GM12878 (cell line): ENCODE results near the gene TLL2. TPM values are rescaled to one million over a fixed set of nuclear protein-coding genes. Genes with fewer than 3 reads are reported as not detected.

Experiments used
- ATAC-seq: fragments of 200-7000 bp; cut with Tn5 transposase; 3 replicates; pipeline ENCODE4 v1.9.1; 2020; ENCODE audit warnings: mild to moderate bottlenecking, moderate library complexity
- BruUV-seq: library from RNA; stranded (reverse); fragments of 400-500 nt; replicated peaks from 2 replicates; lab custom pipeline; 2021; lab: Mats Ljungman, UMichigan
- CTCF ChIA-PET: fragments of 300-600 bp; sonication (Branson Sonifier 250); formaldehyde crosslinking; extraction: SDS; loops from one replicate; lab custom pipeline; 2021; ENCODE audit warnings: inconsistent platforms; lab: Yijun Ruan, JAX
- POLR2A ChIA-PET: fragments of 350-600 bp; formaldehyde crosslinking; extraction: SDS; loops from one replicate; lab custom pipeline; 2021; ENCODE audit warnings: inconsistent platforms; lab: Charles Lee
- RAD21 ChIA-PET: fragments of 300-600 bp; sonication (Branson Sonifier 250); formaldehyde crosslinking; loops from one replicate; lab custom pipeline; 2023; ENCODE audit warnings: antibody characterized with exemption; ENCODE audit not compliant: unreplicated experiment; lab: Charles Lee
- SMC1A ChIA-PET: fragments of 300-600 bp; sonication (Branson Sonifier 250); formaldehyde crosslinking; loops from one replicate; lab custom pipeline; 2023; ENCODE audit not compliant: unreplicated experiment, uncharacterized antibody; lab: Charles Lee
- DNase-seq: peaks from one replicate; pipeline ENCODE4 v3.0.0-alpha.2; 2011; ENCODE audit warnings: low read depth, low spot score
- FAIRE-seq: peaks from 3 replicates; lab custom pipeline; 2011; peaks lifted over from hg19 to GRCh38; lab: Jason Lieb, UNC
- H2AFZ ChIP-seq: 2 replicates; pipeline ENCODE4 v1.6.0; 2011; ENCODE audit warnings: low read depth, low read length, control low read depth; ENCODE audit not compliant: control insufficient read depth
- H3K27ac ChIP-seq: 2 replicates; pipeline ENCODE4 v1.5.1; 2011; ENCODE audit warnings: control low read depth; ENCODE audit not compliant: control insufficient read depth, insufficient read depth
- H3K27me3 ChIP-seq, 2 experiments: replicated peaks in 1 of 2; 2 replicates each; pipeline versions ENCODE4 v1.6.0 to v1.6.1; 2011; ENCODE audit warnings: low read length in 1 of 2; ENCODE audit not compliant: control insufficient read depth in 2 of 2, insufficient read depth in 2 of 2
- H3K36me3 ChIP-seq, 2 experiments: 2 replicates each; pipeline ENCODE4 v1.5.1; 2011; ENCODE audit warnings: low read length in 1 of 2; ENCODE audit not compliant: control insufficient read depth in 2 of 2, insufficient read depth in 2 of 2
- H3K4me1 ChIP-seq: 2 replicates; pipeline ENCODE4 v1.6.1; 2011; ENCODE audit warnings: mild to moderate bottlenecking, low read length, moderate library complexity, mixed read lengths; ENCODE audit not compliant: control insufficient read depth, insufficient read depth
- H3K4me2 ChIP-seq: 2 replicates; pipeline ENCODE4 v1.6.0; 2011; ENCODE audit warnings: control low read depth; ENCODE audit not compliant: control insufficient read depth, insufficient read depth
- H3K4me3 ChIP-seq: fragments of 200-600 bp; sonication (generic); 2 replicates; pipeline ENCODE4 v1.5.1; 2016
- H3K79me2 ChIP-seq: 2 replicates; pipeline ENCODE4 v1.6.0; 2011; ENCODE audit warnings: low read length; ENCODE audit not compliant: control insufficient read depth, insufficient read depth
- H3K9ac ChIP-seq: 2 replicates; pipeline ENCODE4 v1.8.0; 2011; ENCODE audit warnings: low read length, control low read depth, mixed read lengths; ENCODE audit not compliant: control insufficient read depth, insufficient read depth
- H3K9me3 ChIP-seq: replicated peaks from 3 replicates; pipeline ENCODE4 v1.5.1; 2011; ENCODE audit warnings: mild to moderate bottlenecking, low read length; ENCODE audit not compliant: control insufficient read depth, insufficient read depth
- H4K20me1 ChIP-seq: 2 replicates; pipeline ENCODE4 v1.6.0; 2011; ENCODE audit not compliant: control insufficient read depth, insufficient read depth
- BHLHE40 ChIP-seq, 2 experiments: fragments of 450-650 bp in 1 of 2; IDR thresholded peaks; 2 replicates each; pipeline ENCODE4 v1.6.1; 2011 to 2017; ENCODE audit warnings: low read depth in 2 of 2, borderline replicate concordance in 1 of 2, improper control_type of control experiment in 1 of 2, low read length in 1 of 2, mild to moderate bottlenecking in 1 of 2
- BMI1 ChIP-seq: fragments of 450-650 bp; IDR thresholded peaks from 2 replicates; pipeline ENCODE4 v1.6.1; 2016; ENCODE audit warnings: mild to moderate bottlenecking, moderate library complexity, borderline replicate concordance
- CREM ChIP-seq: IDR thresholded peaks from 2 replicates; pipeline ENCODE4 v1.6.1; 2014; ENCODE audit warnings: antibody characterized with exemption, low read depth
- CUX1 ChIP-seq: IDR thresholded peaks from 2 replicates; pipeline ENCODE4 v1.6.1; 2012; ENCODE audit warnings: improper control_type of control experiment, low read depth, low read length; ENCODE audit not compliant: insufficient replicate concordance
- GATAD2B ChIP-seq: fragments of 450-650 bp; conservative IDR thresholded peaks from 2 replicates; pipeline ENCODE4 v1.6.1; 2017; ENCODE audit warnings: low read depth, mild to moderate bottlenecking, moderate library complexity
- HDGF ChIP-seq: fragments of 450-650 bp; IDR thresholded peaks from 2 replicates; pipeline ENCODE4 v1.6.1; 2016; ENCODE audit warnings: antibody characterized with exemption
- IKZF1 ChIP-seq: fragments of 450-650 bp; conservative IDR thresholded peaks from 2 replicates; pipeline ENCODE4 v1.6.1; 2017; ENCODE audit warnings: antibody characterized with exemption, mild to moderate bottlenecking
- KLF5 ChIP-seq: fragments of 450-650 bp; IDR thresholded peaks from 2 replicates; pipeline ENCODE4 v1.6.1; 2014; ENCODE audit warnings: mild to moderate bottlenecking; ENCODE audit not compliant: partially characterized antibody
- NBN ChIP-seq: fragments of 450-650 bp; IDR thresholded peaks from 2 replicates; pipeline ENCODE4 v1.6.1; 2016
- NFYA ChIP-seq: IDR thresholded peaks from 2 replicates; pipeline ENCODE4 v1.6.1; 2011; ENCODE audit warnings: low read depth, mild to moderate bottlenecking, low read length, improper control_type of control experiment, borderline replicate concordance
- NR2C1 ChIP-seq: fragments of 450-650 bp; IDR thresholded peaks from 2 replicates; pipeline ENCODE4 v1.6.1; 2017; ENCODE audit warnings: antibody characterized with exemption, mild to moderate bottlenecking, moderate library complexity
- PML ChIP-seq: IDR thresholded peaks from 2 replicates; pipeline ENCODE4 v1.6.1; 2012; ENCODE audit warnings: low read length, inconsistent platforms
- RBBP5 ChIP-seq: fragments of 200-600 bp; sonication (generic); conservative IDR thresholded peaks from 2 replicates; pipeline ENCODE4 v1.6.1; 2016
- TAF1 ChIP-seq: IDR thresholded peaks from 2 replicates; pipeline ENCODE4 v1.6.1; 2011; ENCODE audit warnings: mild to moderate bottlenecking, low read depth, low read length, borderline replicate concordance
- ZNF592 ChIP-seq: fragments of 450-650 bp; IDR thresholded peaks from 2 replicates; pipeline ENCODE4 v1.6.1; 2017; ENCODE audit warnings: mild to moderate bottlenecking, moderate library complexity
- in situ Hi-C: fragments of 300-500 bp; cut with MboI; formaldehyde crosslinking; loops from 9 replicates; pipeline ENCODE4 v1.14.3; 2018; ENCODE audit warnings: mixed read lengths
- intact Hi-C: fragments of 100-400 bp; cut with micrococcal nuclease; formaldehyde crosslinking; loops from one replicate; pipeline ENCODE4 v1.14.2; 2022; ENCODE audit not compliant: unreplicated experiment
- polyA plus RNA-seq, 11 experiments: library from polyadenylated mRNA; depleted of rRNA in 4 of 11; unstranded in 6 of 11; stranded (reverse) in 5 of 11; fragments of >200 nt; fragmentation: Nextera tagmentation in 4 of 11; fragmentation: Illumina TruSeq in 1 of 11; extraction: Ambion mirVana in 4 of 11; extraction: Trizol in 1 of 11; gene quantifications; 1 replicate in 1 of 11; 2 replicates in 10 of 11; pipeline versions ENCODE4 v1.2.1 to v1.2.3, GENCODE V29; 2011 to 2016; ENCODE audit warnings: inconsistent platforms in 2 of 11, missing spikeins in 2 of 11, low read depth in 1 of 11
- total RNA-seq, 4 experiments: library from RNA; depleted of rRNA in 3 of 4; stranded (reverse); fragments of >200 nt in 3 of 4; fragmentation: Illumina TruSeq in 1 of 4; extraction: Trizol in 1 of 4; gene quantifications; 2 replicates each; pipeline versions ENCODE4 v1.2.1 to v1.2.3, GENCODE V29; 2013 to 2021

Gene TLL2
- total and polyA plus RNA-seq, 10 of the 15 experiments (the other 5 are each of a cell fraction or from before 2014, with no cell fraction given), result 0.02 to 2.1 (median 0.52) TPM

GRCh38 chr10:96352027-96352426, 161.7 kb downstream of the TLL2 start:
- intact Hi-C loops, result no loop called here
- Histone ChIP-seq H3K36me3 (no peaks in the 10 kb centered on the region), H3K4me2 (no peak overlapping the region), H3K79me2 (no peaks in the 10 kb centered on the region), H3K27ac (no peak overlapping the region), H3K27me3 (peaks cover 0 to 3% of the 10 kb centered on the region in 2 experiments; a peak in 2 of 4 replicates), H3K9ac (no peak overlapping the region), H3K9me3 (no peaks in the 10 kb centered on the region; the same call in 2 of the 3 replicates), H4K20me1 (no peaks in the 10 kb centered on the region), H3K4me1 (no peaks in the 10 kb centered on the region), H2AFZ (no peak overlapping the region), H3K4me3 (no peak overlapping the region)
- no peak for FAIRE-seq
- ChIA-PET POLR2A (no interaction called here), CTCF (interaction anchor here (1.2 to 1.9 kb wide), 2 partner anchors 11 to 23 kb away, joined by 5 to 6 read pairs; no protein-coding TSS in a partner anchor), SMC1A (no interaction called here), RAD21 (interaction anchor here (0.6 kb wide), 1 partner anchor 727 kb away, joined by 3 read pairs; no protein-coding TSS in a partner anchor)
- TF ChIP-seq ZNF592 (no peak), PML (no peak), KLF5 (no peak), CREM (no peak), IKZF1 (no peak), GATAD2B (no peak), TAF1 (no peak), RBBP5 (no peak), CUX1 (no peak), HDGF (no peak), BHLHE40 (IDR thresholded peaks at IDR 0.05; ENCODE audit: borderline replicate concordance in 1 of 2, low read depth in 2 of 2, low read length in 1 of 2) (no peak), NBN (no peak), BMI1 (no peak), NR2C1 (no peak), NFYA (no peak)
- in situ Hi-C loops, result no loop called here
- DNase-seq, result no peak
- no TSS peak for BruUV-seq
- ATAC-seq, result no peak
